Measurements from ENCODE around the gene GDF2.

GDF2 gene

DNA sequence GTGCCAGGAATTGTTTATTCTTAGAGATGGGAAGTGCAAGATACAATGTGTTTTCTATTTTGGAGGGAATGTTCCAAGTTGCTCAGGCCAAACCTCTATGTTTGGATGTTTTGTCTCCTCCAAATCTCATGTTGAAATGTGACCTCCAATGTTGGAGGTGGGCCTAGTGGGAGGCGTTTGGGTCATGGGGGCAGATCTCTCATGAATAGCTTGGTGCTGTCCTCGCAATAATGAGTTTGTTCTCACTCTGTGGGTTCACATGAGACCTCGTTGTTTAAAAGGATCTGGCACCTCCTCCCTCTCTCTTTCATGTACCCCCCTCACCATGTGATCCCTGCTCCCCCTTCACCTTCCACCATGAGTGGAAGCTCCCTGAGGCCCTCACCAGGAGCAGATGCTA, 30.6 kb upstream of the GDF2 start:
- DNase-seq (ENCODE audit: low spot score), result no peak

DNA sequence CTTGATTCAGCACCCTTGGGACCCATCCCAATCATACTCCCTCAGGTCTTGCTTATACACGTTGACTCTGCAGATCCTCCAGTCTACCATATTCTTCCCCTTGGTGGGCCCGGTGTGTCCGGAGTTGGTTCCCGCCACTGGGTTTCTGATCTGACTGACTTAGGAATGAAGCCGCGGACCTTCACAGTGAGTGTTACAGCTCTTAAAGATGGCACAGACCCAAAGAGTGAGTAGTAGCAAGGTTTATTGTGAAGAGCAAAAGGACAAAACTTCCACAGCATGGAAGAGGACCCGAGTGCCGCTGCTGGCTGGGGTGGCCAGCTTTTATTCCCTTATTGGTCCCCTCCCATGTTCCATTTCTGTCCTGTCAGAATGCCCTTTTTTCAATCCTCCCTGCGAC, 28.2 kb upstream of the GDF2 start:
- no peak for DNase-seq (ENCODE audit: low spot score)

DNA sequence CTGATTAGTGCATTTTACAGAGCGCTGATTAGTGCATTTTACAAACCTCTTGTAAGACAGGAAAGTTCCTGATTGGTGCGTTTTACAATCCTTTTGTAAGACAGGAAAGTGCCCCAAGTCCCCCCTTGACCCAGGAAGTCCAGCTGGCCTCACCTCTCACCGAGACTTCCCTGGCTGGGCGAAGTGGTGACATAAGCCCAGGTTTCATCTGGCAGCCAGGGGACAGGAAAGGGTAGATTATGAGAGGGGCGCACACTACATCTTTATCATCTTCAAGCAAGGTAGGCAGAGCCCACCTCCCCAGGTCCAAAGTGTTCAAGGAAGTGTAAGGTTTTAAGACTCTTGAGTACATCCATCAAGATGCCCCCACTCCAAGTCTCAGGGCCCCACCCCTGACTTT, 27.8 kb upstream of the GDF2 start:
- DNase-seq (ENCODE audit: low spot score), result no peak

DNA sequence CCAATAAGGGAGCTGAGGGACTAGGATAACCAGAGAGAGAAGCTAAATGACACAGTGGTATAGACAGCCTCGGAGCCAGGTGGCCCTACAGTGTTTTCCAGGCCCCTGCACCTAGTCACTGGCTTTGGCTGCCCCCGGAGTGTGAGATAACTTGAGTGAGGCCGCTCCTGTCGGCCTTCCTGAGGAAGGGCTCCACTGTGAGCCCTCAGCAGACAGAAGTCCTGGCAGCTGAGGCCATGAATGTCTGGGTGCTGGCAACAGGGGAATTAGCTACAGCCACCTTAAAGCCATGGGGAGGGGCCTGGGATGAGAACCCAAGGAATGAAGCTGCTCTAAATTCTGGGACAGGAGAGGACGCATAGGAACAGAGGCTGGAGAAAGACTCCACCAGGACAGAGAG, 26.8 kb upstream of the GDF2 start:
- DNase-seq (ENCODE audit: low spot score), result no peak

DNA sequence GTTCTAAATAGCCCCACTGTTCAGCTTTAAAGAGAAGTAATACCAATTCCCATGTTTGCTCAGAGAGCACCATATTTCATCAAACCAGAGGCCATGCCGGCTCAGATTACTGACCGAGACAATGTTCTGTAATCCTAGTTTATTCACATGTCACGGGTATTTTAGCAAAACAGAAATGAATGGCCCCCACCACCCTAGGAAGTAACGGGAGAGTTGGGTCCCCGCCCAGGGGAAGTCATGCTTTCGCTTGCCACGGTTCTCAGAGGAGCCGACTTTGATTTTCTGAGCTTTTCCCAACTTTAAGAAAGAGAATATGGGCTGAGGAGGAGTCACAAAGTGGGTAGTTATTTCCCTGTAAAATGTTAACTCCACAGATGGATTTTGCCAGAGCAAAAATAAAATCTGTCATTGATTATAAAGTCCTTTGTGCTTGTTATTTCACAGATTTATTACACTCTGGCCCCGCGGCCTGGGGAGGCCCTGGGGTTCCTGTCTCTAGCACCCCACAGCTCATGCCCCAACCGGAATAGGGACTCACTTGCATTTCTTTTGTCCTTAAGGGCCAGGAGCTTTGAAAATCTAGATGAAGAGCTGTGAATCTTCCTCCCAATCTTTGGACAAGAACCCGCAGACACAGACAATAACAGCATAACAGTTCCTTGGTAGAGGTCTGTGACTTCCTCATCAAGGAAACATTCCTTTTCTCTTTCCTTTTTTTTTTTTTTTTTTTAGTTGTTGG, 25.9 kb upstream of the GDF2 start:
- DNase-seq (ENCODE audit: low spot score), result no peak

DNA sequence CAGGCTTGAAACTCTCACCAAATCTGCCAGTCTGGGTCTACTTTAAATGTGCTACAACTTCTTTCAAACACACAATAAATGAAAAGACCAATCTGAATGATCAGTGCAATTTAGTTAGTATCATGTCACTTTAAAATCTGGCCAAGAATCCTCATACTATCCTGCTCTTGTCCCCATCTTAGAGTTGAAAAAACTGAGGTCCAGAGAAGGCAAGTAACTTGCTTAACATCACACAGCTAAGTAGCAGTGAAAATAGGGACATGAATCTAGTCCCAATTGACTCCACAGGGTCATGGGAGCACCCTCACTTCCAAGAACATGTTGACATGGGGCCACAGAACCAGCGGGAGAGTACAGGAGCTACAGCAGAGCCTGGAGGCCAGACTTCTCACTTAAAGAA, 25.3 kb upstream of the GDF2 start:
- DNase-seq (ENCODE audit: low spot score), result no peak

DNA sequence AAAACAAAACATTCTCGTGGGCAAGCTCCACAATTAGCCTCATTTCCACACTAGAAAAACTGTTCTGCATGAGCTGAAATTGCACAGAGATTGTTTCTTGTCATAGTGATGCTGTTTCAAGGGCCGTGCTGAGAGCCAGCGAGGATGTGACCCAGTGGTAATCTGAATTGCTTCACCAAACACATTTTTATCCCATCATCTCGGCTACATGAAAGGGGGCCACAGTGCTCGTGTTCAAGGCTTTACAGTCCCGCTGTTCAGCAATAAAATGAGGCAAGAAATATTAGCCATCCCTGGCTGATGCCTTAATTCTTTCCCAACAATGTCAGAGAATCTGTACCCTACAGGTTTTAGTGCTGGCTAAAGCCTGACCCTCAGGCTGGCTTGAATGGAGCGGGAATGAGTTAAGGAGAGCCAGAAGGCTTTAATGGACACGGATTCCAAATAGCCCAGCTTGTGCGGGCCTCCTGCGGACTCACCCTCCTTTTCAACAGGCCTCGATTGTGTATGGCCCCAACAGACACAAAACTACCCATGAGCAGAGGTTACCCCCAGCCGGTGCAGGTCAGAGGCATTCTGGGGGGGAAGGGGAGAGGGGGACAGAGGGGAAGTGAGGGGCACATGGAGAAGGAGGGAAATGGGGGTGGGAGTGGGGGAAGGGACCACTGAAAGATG, 24.3 kb upstream of the GDF2 start:
- no peak for DNase-seq (ENCODE audit: low spot score)

DNA sequence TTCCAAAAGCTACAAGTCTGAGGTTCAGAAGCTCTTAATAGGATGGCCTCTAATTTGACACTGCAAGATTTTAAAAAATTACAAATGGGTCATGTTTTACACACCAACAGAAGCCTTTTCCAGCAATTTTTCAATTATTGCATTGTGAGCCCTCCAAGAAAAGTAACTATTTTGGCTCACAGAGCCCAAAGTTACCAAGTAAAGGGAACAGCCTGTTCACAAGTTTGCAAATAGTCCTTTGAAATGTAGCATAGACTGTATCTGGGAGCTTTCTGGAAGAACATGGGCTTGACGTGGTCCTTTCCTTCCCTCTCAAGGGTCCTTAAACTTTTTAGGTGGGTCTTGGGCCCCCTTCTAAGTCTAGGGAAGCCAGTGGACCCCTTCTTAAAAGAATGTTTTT, 23.5 kb upstream of the GDF2 start:
- DNase-seq (ENCODE audit: low spot score), result no peak

DNA sequence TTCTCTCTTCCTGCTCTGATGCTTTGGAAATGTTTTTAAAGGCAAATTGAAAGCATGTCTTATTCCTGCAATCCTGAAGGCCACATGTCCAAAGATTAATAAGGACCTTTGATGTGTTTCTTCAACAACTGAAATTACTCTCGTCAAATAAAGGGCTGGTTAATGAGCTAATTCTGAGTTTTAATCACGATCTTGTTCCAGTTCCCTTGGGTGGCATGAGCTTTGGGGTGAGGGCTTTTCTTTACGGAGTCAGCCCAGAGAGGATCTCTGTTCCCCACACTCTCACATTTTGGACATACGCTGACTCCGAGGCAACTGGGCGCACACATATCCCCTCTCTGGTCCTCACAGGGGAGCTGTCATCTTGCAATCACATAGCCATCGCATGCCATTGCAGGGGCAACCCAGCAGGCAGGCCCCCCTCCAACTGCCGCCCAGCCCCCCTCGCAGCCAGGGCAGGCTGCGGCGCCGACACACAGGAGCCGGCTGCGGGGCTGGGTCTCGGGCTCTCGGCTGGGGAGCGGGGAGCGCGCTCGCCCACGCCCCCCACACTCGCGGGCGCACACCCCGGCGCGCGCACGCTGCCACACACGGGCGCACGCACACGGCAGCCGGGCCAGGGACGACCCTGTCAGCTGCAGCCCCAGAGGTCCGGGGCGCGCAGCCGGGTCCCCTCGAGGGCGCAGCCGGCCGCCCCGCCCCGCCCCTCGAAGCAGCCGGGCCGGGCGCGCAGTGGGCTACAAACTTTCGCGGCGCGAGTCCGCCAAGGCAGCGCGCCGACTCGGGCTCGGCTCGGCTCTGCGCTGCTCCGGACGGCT, 22.4 kb upstream of the GDF2 start, which contains the start of gene GDF10:
TSS of gene GDF10 (plus strand) at position 587 of the 818 bp plus-strand sequence. CDS start 455 bp downstream, outside the sequence.
- DNase-seq (ENCODE audit: low spot score), result no peak

DNA sequence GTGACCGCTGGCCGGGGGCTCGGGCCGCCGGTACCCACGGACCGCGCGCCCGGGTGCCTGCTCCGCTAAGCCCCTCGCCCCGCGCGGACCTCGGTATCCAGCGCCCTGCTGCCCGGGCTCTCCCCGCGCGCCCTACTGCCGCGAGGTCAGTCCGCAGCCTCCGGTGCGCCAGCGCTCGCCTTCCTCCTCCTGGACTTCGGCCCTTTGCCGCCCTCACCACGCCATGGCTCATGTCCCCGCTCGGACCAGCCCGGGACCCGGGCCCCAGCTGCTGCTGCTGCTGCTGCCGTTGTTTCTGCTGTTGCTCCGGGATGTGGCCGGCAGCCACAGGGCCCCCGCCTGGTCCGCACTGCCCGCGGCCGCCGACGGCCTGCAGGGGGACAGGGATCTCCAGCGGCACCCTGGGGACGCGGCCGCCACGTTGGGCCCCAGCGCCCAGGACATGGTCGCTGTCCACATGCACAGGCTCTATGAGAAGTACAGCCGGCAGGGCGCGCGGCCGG, 21.8 kb upstream of the GDF2 start:
- no peak for DNase-seq (ENCODE audit: low spot score)

DNA sequence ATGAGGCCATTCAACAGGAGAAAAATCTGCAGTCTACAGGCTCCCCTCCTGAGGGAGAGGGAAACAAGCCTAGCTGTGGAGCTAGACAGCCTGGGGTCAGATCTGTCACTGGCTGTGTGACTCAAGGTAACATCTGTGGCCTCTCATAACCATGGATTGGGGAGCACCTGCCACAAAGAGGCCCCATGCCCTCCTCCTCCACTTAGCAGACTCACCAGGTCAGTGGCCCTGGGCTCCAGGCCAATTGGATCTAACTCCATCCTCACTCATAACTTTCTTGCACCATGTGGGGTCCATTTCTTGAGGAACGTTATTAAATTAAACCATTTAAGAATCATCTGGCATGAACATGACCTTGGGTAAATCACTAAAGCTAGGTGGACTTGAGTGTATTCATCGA, 20.4 kb upstream of the GDF2 start:
- no peak for DNase-seq (ENCODE audit: low spot score)

DNA sequence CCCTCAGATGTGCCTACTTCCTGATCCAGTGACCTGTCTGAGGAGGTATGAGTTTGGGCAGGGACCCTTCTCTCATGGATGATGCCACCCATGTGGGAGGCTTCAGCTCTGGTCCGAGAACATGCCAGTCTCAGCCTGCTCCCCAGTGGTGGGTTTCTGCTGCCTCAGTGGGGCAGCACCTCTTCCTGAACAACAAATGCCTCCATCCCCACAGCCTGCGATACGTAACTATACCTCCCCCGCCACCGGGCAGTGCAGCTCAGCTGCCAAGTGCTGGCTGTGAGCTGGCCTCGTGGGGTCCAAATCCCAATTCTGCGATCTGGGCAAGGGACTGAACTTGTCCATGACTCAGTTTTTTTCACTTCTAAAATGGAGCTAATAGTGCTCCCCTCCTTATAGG, 19.1 kb upstream of the GDF2 start:
- DNase-seq (ENCODE audit: low spot score), result no peak

DNA sequence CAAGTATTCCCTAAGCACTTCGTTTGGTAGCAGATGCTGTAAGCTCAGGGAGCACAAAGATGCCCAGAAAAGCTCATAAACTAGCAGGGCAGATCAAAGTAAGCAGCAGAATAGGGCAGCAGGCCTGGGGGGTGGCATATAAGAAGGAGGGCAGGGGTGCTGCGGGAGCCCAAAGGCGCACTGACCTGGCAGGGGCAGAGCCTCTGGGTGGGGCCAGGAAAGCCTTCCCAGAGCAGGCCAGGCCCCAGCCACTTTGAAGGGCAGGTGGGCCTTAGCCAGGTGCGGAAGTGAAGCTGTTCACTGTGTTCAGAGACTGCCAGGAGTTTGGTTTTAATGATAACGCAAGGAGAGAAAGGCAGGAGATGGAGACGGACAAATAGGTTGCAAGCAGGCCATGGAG, 18.4 kb upstream of the GDF2 start:
- no peak for DNase-seq (ENCODE audit: low spot score)

DNA sequence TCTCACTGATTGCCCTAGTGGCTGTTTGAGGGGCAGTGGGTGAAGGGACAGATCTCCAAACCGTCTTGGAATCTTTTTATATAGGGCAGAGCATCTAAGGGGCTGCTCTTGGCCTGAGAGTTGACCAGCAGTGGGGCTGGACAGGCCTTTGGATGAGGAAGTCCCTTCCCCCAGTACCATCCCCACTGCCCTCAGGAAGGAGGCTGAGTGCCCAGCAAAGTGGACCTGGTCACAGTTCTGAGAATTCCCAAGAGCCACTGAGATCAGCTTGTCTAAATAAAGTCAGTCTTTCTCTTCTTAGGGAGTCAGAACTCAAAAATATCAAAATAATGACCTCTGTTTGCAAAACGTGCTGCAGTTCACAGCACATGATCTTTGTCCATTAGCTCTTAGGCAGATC, 16.7 kb upstream of the GDF2 start:
- DNase-seq (ENCODE audit: low spot score), result no peak

DNA sequence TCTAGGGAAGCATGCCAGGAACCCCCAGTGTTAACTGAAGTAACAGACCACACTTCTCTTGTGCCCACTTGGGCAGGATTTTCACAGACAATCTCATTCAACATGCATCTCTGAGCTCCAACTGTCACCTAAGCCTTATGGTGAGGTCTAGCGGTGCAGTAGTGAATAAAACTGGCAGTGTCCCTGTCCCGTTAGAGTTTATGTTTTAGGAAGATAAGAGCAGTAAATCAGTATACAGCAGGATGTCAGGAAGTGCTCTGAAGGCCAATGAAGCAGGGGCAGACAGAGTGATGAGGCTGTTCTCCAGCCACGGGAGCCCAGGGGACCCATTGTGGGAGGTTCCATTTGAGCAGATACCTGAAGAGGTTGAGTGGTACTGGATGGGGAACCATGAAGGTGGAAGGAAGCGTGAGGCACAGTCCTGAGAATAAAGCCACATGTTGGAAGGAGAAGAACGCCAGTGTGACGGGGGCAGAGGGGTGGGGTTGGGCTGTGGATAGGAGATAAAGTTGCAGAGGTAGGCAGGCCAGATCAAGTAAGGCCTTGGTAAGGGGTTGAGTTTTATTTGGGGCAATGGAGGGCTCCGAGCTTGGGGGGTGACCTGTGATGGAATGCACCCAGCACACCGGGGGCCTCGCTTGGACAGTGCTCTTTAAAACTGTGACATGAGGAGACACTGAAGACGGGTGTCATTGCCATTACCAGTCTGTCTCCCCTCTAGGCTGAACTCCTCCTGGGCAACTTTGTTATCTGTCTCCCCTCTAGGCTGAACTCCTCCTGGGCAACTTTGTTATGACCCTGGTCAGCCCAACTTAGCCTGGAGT, 15.7 kb upstream of the GDF2 start:
- no peak for DNase-seq (ENCODE audit: low spot score)

DNA sequence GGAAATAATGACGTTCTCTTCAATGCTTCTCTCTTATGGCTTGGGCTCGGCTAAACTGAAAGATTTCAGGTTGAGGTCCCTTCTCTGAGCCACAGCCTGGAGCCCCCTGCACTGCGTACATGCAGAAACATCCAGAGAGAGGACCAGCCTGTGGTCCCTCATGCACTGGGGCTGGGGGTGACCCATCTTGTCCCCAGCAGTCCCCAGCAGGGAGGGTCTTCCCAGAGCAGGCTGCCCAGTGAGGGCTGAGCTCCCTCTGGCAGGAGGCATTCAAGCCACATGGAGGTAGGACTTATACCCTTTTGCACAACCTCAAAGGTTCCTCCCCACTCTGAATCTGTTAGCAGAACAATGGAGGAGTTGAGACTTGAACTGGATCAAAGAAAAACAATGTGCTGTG, 14.9 kb upstream of the GDF2 start:
- DNase-seq (ENCODE audit: low spot score), result no peak

DNA sequence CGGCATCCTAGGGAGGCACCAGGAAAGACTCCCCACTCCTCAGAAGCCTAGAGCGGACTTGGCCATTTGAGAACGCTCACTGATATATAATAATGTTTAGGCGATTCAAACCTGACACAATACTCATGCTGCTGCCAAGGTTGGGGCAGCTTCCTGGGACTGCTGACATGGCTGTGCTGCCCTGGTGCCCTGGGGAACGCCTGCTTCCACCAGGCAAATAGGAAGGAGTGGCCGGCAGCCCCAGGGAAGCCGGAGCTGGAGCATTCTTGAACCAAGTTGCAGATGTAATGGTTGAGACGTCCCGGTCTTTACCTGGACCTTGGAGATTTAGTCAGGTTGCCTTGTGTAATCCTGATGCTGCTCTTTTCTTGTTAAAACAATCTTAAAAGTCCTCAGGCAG, 13.5 kb upstream of the GDF2 start:
- DNase-seq (ENCODE audit: low spot score), result no peak

DNA sequence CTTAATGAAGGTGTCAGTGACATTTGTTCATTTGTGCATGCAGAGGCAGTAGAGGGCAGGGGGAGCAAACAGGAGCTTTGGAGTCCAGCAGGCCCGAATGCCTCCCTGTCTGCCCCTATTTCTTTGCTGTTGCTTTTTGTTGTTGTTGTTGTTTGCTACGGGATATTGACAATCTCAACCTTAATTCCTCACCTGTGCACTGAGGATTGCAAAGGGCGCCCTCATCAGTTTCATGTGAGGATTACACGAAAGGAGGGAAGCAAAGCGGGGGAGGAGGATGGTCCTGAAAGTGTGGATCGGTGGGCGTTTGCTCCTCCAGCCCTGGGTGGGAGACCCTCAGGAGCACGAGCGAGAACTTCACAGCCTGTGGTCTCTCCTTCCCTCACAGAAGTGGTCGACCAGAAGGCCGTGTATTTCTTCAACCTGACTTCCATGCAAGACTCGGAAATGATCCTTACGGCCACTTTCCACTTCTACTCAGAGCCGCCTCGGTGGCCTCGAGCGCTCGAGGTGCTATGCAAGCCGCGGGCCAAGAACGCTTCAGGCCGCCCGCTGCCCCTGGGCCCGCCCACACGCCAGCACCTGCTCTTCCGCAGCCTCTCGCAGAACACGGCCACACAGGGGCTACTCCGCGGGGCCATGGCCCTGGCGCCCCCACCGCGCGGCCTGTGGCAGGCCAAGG, 12.7 kb upstream of the GDF2 start:
- no peak for DNase-seq (ENCODE audit: low spot score)

DNA sequence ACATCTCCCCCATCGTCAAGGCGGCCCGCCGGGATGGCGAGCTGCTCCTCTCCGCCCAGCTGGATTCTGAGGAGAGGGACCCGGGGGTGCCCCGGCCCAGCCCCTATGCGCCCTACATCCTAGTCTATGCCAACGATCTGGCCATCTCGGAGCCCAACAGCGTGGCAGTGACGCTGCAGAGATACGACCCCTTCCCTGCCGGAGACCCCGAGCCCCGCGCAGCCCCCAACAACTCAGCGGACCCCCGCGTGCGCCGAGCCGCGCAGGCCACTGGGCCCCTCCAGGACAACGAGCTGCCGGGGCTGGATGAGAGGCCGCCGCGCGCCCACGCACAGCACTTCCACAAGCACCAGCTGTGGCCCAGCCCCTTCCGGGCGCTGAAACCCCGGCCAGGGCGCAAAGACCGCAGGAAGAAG, 12.2 kb upstream of the GDF2 start:
- no peak for DNase-seq (ENCODE audit: low spot score)

DNA sequence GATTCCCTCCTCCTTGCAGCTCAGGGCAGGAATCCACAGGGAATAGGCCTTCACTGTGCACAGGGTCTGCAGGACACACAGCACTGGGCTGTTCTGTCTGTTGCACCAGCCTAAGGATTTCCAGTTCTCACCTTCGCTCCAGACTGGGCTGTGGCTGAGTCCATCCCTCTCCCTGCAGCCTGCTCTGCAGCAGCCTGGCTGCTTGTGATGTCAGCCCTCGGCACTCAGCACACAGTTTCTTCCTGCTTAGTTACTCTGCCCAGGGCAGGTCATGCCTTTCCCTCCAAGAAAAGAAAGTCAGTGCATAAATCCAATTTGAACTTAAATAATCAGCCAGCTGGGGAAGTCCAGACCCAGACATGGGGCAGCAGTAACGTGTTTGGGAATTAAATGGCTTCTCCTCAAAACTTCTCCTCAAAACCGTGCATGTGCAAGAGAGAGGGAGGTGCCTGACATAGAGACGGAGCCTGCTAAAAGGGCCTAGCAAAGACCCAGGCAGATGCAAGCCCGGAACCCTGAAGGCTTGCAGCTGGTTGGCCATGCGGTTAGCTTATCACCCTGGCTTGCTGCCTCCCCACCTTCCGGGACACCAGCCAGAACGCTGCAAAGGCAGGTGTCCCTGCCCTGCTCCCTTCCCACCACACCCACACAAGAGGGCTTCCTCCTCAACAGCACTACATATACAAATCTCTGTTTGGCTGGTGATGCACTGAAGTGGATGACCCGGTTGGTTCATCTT, 10.9 kb upstream of the GDF2 start:
- no peak for DNase-seq (ENCODE audit: low spot score)

Data from kidney capillary endothelial cell (primary cell).